Stimulated activated CD8-positive, alpha-beta memory T cell treated with anti-CD3 and anti-CD28 coated beads, Interleukin-12 subunit alpha, Interleukin-12 subunit beta, amount 100 ng/mL, for 24 hours (primary cell): Measurements from ENCODE around the gene VMO1.
A peak's percentile ranks its signal among the peaks of the same experiment; 100 is the strongest.

Source experiments
- DNase-seq: peaks from one replicate; pipeline ENCODE4 v3.0.0-alpha.2; 2020; ENCODE audit errors: extremely low read depth

Gene VMO1

GRCh38 chr17:4800462-4801196 lies 14.5 kb upstream of the VMO1 start:
- no peak for DNase-seq

- DNase-seq: no peak
Observed at GRCh38 chr17:4796552-4796920, 10.4 kb upstream of the VMO1 start.

GRCh38 chr17:4795168-4795567 lies 9.0 kb upstream of the VMO1 start:
- DNase-seq: no peak

GRCh38 chr17:4790705-4791088 lies 4.5 kb upstream of the VMO1 start:
- DNase-seq: no peak

GRCh38 chr17:4789951-4790704 lies 4.0 kb upstream of the VMO1 start:
- DNase-seq: peak; percentile 52

GRCh38 chr17:4789701-4789950 lies 3.5 kb upstream of the VMO1 start:
- DNase-seq: no peak

GRCh38 chr17:4788807-4789700 lies 2.9 kb upstream of the VMO1 start, which contains the start of gene GLTPD2:
TSS of gene GLTPD2 (plus strand) at chr17:4788964. CDS start at chr17:4789012, 48 bp downstream.
- no peak for DNase-seq

- DNase-seq: no peak
Observed at GRCh38 chr17:4788159-4788806, 2.1 kb upstream of the VMO1 start.

GRCh38 chr17:4786516-4786915 lies 352 bp upstream of the VMO1 start:
- DNase-seq: no peak

GRCh38 chr17:4785311-4786105 lies 656 bp downstream of the VMO1 start:
- no peak for DNase-seq

GRCh38 chr17:4782652-4783051 lies 3.5 kb downstream of the VMO1 start:
- DNase-seq: no peak

GRCh38 chr17:4780325-4780955 lies 5.7 kb downstream of the VMO1 start:
- no peak for DNase-seq

- DNase-seq: no peak
Observed at GRCh38 chr17:4777969-4778760, 8.0 kb downstream of the VMO1 start.

GRCh38 chr17:4772235-4772613 lies 13.9 kb downstream of the VMO1 start:
- DNase-seq: no peak

GRCh38 chr17:4771519-4772234 lies 14.5 kb downstream of the VMO1 start, which contains the start of gene TM4SF5:
TSS of gene TM4SF5 (plus strand) at chr17:4771886. CDS start at chr17:4771923, 37 bp downstream.
- DNase-seq: no peak

GRCh38 chr17:4769628-4770027 lies 16.5 kb downstream of the VMO1 start:
- no peak for DNase-seq

GRCh38 chr17:4768298-4768697 lies 17.9 kb downstream of the VMO1 start:
- no peak for DNase-seq

- DNase-seq: no peak
Observed at GRCh38 chr17:4766723-4767122, 19.4 kb downstream of the VMO1 start.

- DNase-seq: no peak
Observed at GRCh38 chr17:4766201-4766600, 20.0 kb downstream of the VMO1 start.
